ENCODE measurements around the gene ATP8B3. TPM values are rescaled to one million over a fixed set of nuclear protein-coding genes. Genes with fewer than 3 reads are reported as not detected.

ATP8B3 gene
- total RNA-seq, 1 donor from 2014 or later = under 0.01 TPM

GRCh38 chr19:1791879-1792278, 20.2 kb downstream of the ATP8B3 start:
- DNase-seq = no peak

GRCh38 chr19:1790054-1790792, 21.9 kb downstream of the ATP8B3 start:
- no peak for DNase-seq

- DNase-seq = no peak
Observed at GRCh38 chr19:1789261-1790041, 22.6 kb downstream of the ATP8B3 start.

GRCh38 chr19:1787116-1787515, 25.0 kb downstream of the ATP8B3 start:
- no peak for DNase-seq

GRCh38 chr19:1786668-1787067, 25.4 kb downstream of the ATP8B3 start:
- no peak for DNase-seq

GRCh38 chr19:1785310-1785709, 26.8 kb downstream of the ATP8B3 start:
- no peak for DNase-seq

- DNase-seq = no peak
Observed at GRCh38 chr19:1783874-1784273, 28.2 kb downstream of the ATP8B3 start.

- DNase-seq = no peak
Observed at GRCh38 chr19:1783354-1783753, 28.7 kb downstream of the ATP8B3 start.

GRCh38 chr19:1782521-1782920, 29.6 kb downstream of the ATP8B3 start:
- no peak for DNase-seq

GRCh38 chr19:1780272-1780958, 31.7 kb downstream of the ATP8B3 start:
- no peak for DNase-seq

- DNase-seq = no peak
Observed at GRCh38 chr19:1779574-1779973, 32.5 kb downstream of the ATP8B3 start.

GRCh38 chr19:1777149-1777548, 34.9 kb downstream of the ATP8B3 start:
- DNase-seq = no peak

- DNase-seq = no peak
Observed at GRCh38 chr19:1776606-1777147, 35.4 kb downstream of the ATP8B3 start.

- DNase-seq = no peak
Observed at GRCh38 chr19:1775951-1776605, 36.0 kb downstream of the ATP8B3 start.

- no peak for DNase-seq
Observed at GRCh38 chr19:1774989-1775772, 36.9 kb downstream of the ATP8B3 start.

- no peak for DNase-seq
Observed at GRCh38 chr19:1773184-1773583, 38.9 kb downstream of the ATP8B3 start.

GRCh38 chr19:1770866-1771576, 41.1 kb downstream of the ATP8B3 start:
- no peak for DNase-seq

- DNase-seq = no peak
Observed at GRCh38 chr19:1769645-1769985, 42.5 kb downstream of the ATP8B3 start.

- no peak for DNase-seq
Observed at GRCh38 chr19:1768918-1769644, 43.0 kb downstream of the ATP8B3 start.

- no peak for DNase-seq
Observed at GRCh38 chr19:1768248-1768647, 43.8 kb downstream of the ATP8B3 start.
